ENCODE results near the gene GSTA5.
"Not testable (repeated sequence)": the region's sequence is repeated elsewhere in the genome, so short reads cannot be mapped to it uniquely, and the experiment has no call there.

Gene GSTA5

GRCh38 chr6:52786249-52786956 is 54.2 kb downstream of the GSTA5 start:
- no peak for DNase-seq

GRCh38 chr6:52782696-52783274 is 57.8 kb downstream of the GSTA5 start:
- not testable (repeated sequence) for DNase-seq

- not testable (repeated sequence) for DNase-seq
Observed at GRCh38 chr6:52782209-52782608, 58.4 kb downstream of the GSTA5 start.

Measured in stimulated activated naive CD4-positive, alpha-beta T cell treated with Interleukin-2 at 50 U/mL for 16 hours (primary cell).